Adrenal gland (tissue), 12 donors: ENCODE results near the gene STEAP3. TPM values are rescaled to one million over a fixed set of nuclear protein-coding genes. Genes with fewer than 3 reads are reported as not detected.

Experiments used
- DNase-seq, 7 donors: peaks; one replicate each; pipeline ENCODE4 v3.0.0-alpha.2; 2019 to 2020
- H3K27ac ChIP-seq, 5 donors: fragments of 200-600 bp; sonication (generic) in 4 of 5; 1 replicate in 3 of 5; 2 replicates in 2 of 5; pipeline versions ENCODE4 v1.5.1 to v1.8.0; 2016 to 2020; ENCODE audit warnings: mild to moderate bottlenecking in 1 of 5
- H3K27me3 ChIP-seq: fragments of 200-600 bp; 2 replicates; pipeline ENCODE4 v1.8.0; 2021
- H3K36me3 ChIP-seq, 2 donors: fragments of 200-600 bp; replicated peaks in 1 of 2; 1 replicate in 1 of 2; 2 replicates in 1 of 2; pipeline versions ENCODE4 v1.5.1 to v1.8.0; 2018 to 2022
- H3K4me1 ChIP-seq, 2 donors: fragments of 200-600 bp; replicated peaks in 1 of 2; 1 replicate in 1 of 2; 2 replicates in 1 of 2; pipeline versions ENCODE4 v1.5.1 to v1.8.0; 2018 to 2021
- H3K4me3 ChIP-seq, 4 donors: fragments of 200-600 bp; sonication (generic) in 3 of 4; one replicate each; pipeline ENCODE4 v1.5.1; 2016 to 2018
- H3K9me3 ChIP-seq, 3 donors: fragments of 200-600 bp; sonication (generic) in 1 of 3; replicated peaks in 1 of 3; 1 replicate in 2 of 3; 2 replicates in 1 of 3; pipeline versions ENCODE4 v1.5.1 to v1.8.0; 2016 to 2021
- CTCF ChIP-seq, 6 experiments: fragments of 450-650 bp in 4 of 6; fragments of 200-600 bp in 2 of 6; sonication (generic) in 1 of 6; IDR thresholded peaks; 1 replicate in 5 of 6; 2 replicates in 1 of 6; pipeline versions ENCODE4 v1.5.1 to v1.8.0; 2016 to 2021; ENCODE audit warnings: antibody characterized with exemption in 6 of 6, mild to moderate bottlenecking in 2 of 6, moderate library complexity in 1 of 6
- POLR2A ChIP-seq, 2 donors: fragments of 450-650 bp; IDR thresholded peaks; one replicate each; pipeline ENCODE4 v1.6.1; 2017; ENCODE audit warnings: antibody characterized with exemption in 2 of 2, mild to moderate bottlenecking in 2 of 2, moderate library complexity in 1 of 2
- WGBS, 4 donors: extraction: QIAGEN DNeasy Blood & Tissue Kit in 2 of 4; methylation state at CpG; one replicate each; pipeline versions ENCODE4 v1.1.5 to v1.1.7; 2013 to 2017; 5-methylcytosine and 5-hydroxymethylcytosine counted together
- intact Hi-C, 2 donors: fragments of 100-400 bp; cut with DNase I; formaldehyde crosslinking; loops; one replicate each; pipeline versions ENCODE4 v1.14.1 to v1.15.0; 2022 to 2023
- polyA plus RNA-seq, 3 donors: library from polyadenylated mRNA; stranded (reverse); fragments of 200-250 nt in 2 of 3; fragments of 350-450 nt in 1 of 3; fragmentation: Illumina TruSeq in 1 of 3; extraction: RNeasy Lipid Tissue Mini Kit (QIAGEN cat#74804) in 1 of 3; gene quantifications; one replicate each; pipeline ENCODE4 v1.2.3, GENCODE V29; 2013 to 2014
- total RNA-seq, 9 donors: library from RNA; depleted of rRNA in 4 of 9; stranded (reverse); fragments of >200 nt in 4 of 9; fragments of 120-200 nt in 1 of 9; fragmentation: NEBNext Ultra II Directional in 1 of 9; extraction: Animal tissue kit (Norgen Biotek cat#: 25700) in 1 of 9; gene quantifications; one replicate each; pipeline versions ENCODE4 v1.1.0 to v1.2.4, GENCODE V29; 2013 to 2023
- donor health status: healthy with polysubstance abuse.
- donor health status: Bipolar disorder and iron deficiency.
- donor health status: DM: yes; HTN: yes; CAD: no.
- donor health status: DM: no; HTN: no; CAD: no.
- donor health status: DM: no; HTN: no; CAD: no.
- donor health status: DM: yes; HTN: yes; CAD: no.

Gene STEAP3
- total and polyA plus RNA-seq, 12 donors = 1.3 to 48.2 (median 6.9) TPM

- no peak overlapping the region for H3K27ac ChIP-seq
- H3K9me3 ChIP-seq = no peaks in the 10 kb centered on the region
- intact Hi-C loops = no loop called here
- DNase-seq = peak in 1 of 7 donors; percentile 45
- H3K4me1 ChIP-seq = peaks cover 0 to 7% of the 10 kb centered on the region in 2 donors
- H3K27me3 ChIP-seq = no peaks in the 10 kb centered on the region
- no peak overlapping the region for H3K4me3 ChIP-seq
- H3K36me3 ChIP-seq = no peaks in the 10 kb centered on the region
- TF ChIP-seq POLR2A (IDR thresholded peaks at IDR 0.05) (no peak), CTCF (IDR thresholded peaks at IDR 0.05) (no peak)
- 71 to 85% (median 80%) methylated on average over 3 to 5 of the region's 5 CpGs for WGBS, 4 donors
These were observed 35.7 kb downstream of the STEAP3 start for GRCh38 chr2:119259296-119259860.

GRCh38 chr2:119260646-119261492 is 37.2 kb downstream of the STEAP3 start:
- intact Hi-C loops = loop anchor here in 1 of 2 donors (10.0 kb wide), 1 partner anchor 236 kb away; no protein-coding TSS in a partner anchor

GRCh38 chr2:119261493-119262225 is 38.0 kb downstream of the STEAP3 start:
- TF ChIP-seq CTCF (IDR thresholded peaks at IDR 0.05) (no peak), POLR2A (IDR thresholded peaks at IDR 0.05) (no peak)
- DNase-seq = no peak

More at GRCh38 chr2:119260646-119261492, 37.2 kb downstream of the STEAP3 start:
- Histone ChIP-seq H3K27ac (no peak overlapping the region), H3K4me3 (no peak overlapping the region), H3K36me3 (no peaks in the 10 kb centered on the region), H3K27me3 (no peaks in the 10 kb centered on the region), H3K9me3 (no peaks in the 10 kb centered on the region), H3K4me1 (peaks cover 0 to 6% of the 10 kb centered on the region in 2 donors)
- 71 to 80% (median 78%) methylated on average over 11 of the region's 11 CpGs for WGBS, 4 donors
- no peak for DNase-seq
- TF ChIP-seq POLR2A (IDR thresholded peaks at IDR 0.05) (no peak), CTCF (IDR thresholded peaks at IDR 0.05) (no peak)

DNA sequence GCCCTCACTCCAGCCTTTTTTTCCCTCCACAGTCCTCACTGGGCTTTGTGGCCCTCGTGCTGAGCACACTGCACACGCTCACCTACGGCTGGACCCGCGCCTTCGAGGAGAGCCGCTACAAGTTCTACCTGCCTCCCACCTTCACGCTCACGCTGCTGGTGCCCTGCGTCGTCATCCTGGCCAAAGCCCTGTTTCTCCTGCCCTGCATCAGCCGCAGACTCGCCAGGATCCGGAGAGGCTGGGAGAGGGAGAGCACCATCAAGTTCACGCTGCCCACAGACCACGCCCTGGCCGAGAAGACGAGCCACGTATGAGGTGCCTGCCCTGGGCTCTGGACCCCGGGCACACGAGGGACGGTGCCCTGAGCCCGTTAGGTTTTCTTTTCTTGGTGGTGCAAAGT is 39.4 kb downstream of the STEAP3 start:
- no peak overlapping the region for H3K4me3 ChIP-seq
- H3K9me3 ChIP-seq = no peaks in the 10 kb centered on the region
- H3K27me3 ChIP-seq = no peaks in the 10 kb centered on the region
- 94 to 96% (median 95%) methylated on average over 19 to 23 of the region's 23 CpGs for WGBS, 4 donors
- intact Hi-C loops = loop anchor here in 1 of 2 donors (10.0 kb wide), 1 partner anchor 238 kb away; no protein-coding TSS in a partner anchor
- DNase-seq = peak in 1 of 7 donors; percentile 38
- TF ChIP-seq CTCF (IDR thresholded peaks at IDR 0.05) (no peak), POLR2A (IDR thresholded peaks at IDR 0.05) (no peak)
- no peak overlapping the region for H3K27ac ChIP-seq
- H3K36me3 ChIP-seq = no peaks in the 10 kb centered on the region
- H3K4me1 ChIP-seq = no peaks in the 10 kb centered on the region

More at GRCh38 chr2:119261493-119262225, 38.0 kb downstream of the STEAP3 start:
- Histone ChIP-seq H3K4me3 (no peak overlapping the region), H3K27me3 (no peaks in the 10 kb centered on the region), H3K36me3 (no peaks in the 10 kb centered on the region), H3K27ac (no peak overlapping the region), H3K4me1 (no peaks in the 10 kb centered on the region), H3K9me3 (no peaks in the 10 kb centered on the region)
- WGBS, 4 donors = 93 to 94% (median 94%) methylated on average over 17 of the region's 17 CpGs
- intact Hi-C loops = loop anchor here in 1 of 2 donors (10.0 kb wide), 1 partner anchor 237 kb away; no protein-coding TSS in a partner anchor
